ENCODE data around the gene BRAF. TPM values are rescaled to one million over a fixed set of nuclear protein-coding genes. Genes with fewer than 3 reads are reported as not detected.
"Not testable (repeated sequence)": the region's sequence is repeated elsewhere in the genome, so short reads cannot be mapped to it uniquely, and the experiment has no call there.

BRAF gene
- total RNA-seq, 1 donor from 2014 or later: 13.3 TPM

DNA sequence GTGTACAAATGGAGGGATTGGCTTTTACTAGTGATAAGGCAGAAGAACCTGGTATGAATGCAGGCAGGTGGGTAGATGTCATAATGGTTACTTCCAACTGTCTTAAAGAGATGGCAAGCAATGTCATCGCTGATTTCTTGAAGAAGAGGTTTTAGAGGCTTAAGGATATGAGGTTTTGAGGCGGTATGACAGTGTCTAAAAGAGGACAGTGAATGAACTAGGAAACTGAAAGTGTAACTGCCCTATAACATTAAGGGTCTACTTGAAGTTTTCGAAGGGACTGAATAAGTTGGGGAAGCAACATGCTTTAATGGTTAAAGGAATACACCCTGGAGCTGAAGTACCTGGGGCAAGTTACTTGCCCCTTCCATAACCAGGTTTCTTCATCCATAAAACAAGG, 157.3 kb downstream of the BRAF start:
- TF ChIP-seq, protein P1, sequence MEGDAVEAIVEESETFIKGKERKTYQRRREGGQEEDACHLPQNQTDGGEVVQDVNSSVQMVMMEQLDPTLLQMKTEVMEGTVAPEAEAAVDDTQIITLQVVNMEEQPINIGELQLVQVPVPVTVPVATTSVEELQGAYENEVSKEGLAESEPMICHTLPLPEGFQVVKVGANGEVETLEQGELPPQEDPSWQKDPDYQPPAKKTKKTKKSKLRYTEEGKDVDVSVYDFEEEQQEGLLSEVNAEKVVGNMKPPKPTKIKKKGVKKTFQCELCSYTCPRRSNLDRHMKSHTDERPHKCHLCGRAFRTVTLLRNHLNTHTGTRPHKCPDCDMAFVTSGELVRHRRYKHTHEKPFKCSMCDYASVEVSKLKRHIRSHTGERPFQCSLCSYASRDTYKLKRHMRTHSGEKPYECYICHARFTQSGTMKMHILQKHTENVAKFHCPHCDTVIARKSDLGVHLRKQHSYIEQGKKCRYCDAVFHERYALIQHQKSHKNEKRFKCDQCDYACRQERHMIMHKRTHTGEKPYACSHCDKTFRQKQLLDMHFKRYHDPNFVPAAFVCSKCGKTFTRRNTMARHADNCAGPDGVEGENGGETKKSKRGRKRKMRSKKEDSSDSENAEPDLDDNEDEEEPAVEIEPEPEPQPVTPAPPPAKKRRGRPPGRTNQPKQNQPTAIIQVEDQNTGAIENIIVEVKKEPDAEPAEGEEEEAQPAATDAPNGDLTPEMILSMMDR (IDR thresholded peaks at IDR 0.05; ENCODE audit: insufficient read depth, low read length, poor library complexity, severe bottlenecking): no peak
- no peaks in the 10 kb centered on the region for H3K27me3 ChIP-seq (ENCODE audit: control insufficient read depth, insufficient read depth, low read length)
- no peak overlapping the region for H3K4me3 ChIP-seq (ENCODE audit: low read depth, low read length)
- H3K36me3 ChIP-seq (ENCODE audit: control insufficient read depth, insufficient read depth, low read length): peaks cover 1% of the 10 kb centered on the region
- no peak for DNase-seq (ENCODE audit: low read depth)

DNA sequence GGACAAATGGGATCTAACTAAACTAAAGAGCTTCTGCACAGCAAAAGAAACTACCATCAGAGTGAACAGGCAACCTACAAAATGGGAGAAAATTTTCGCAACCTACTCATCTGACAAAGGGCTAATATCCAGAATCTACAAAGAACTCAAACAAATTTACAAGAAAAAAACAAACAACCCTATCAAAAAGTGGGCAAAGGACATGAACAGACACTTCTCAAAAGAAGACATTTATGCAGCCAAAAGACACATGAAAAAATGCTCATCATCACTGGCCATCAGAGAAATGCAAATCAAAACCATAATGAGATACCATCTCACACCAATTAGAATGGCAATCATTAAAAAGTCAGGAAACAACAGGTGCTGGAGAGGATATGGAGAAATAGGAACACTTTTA, 159.3 kb downstream of the BRAF start:
- not testable (repeated sequence) for DNase-seq (ENCODE audit: low read depth); H3K27me3 ChIP-seq (ENCODE audit: control insufficient read depth, insufficient read depth, low read length); H3K36me3 ChIP-seq (ENCODE audit: control insufficient read depth, insufficient read depth, low read length); H3K4me3 ChIP-seq (ENCODE audit: low read depth, low read length)

DNA sequence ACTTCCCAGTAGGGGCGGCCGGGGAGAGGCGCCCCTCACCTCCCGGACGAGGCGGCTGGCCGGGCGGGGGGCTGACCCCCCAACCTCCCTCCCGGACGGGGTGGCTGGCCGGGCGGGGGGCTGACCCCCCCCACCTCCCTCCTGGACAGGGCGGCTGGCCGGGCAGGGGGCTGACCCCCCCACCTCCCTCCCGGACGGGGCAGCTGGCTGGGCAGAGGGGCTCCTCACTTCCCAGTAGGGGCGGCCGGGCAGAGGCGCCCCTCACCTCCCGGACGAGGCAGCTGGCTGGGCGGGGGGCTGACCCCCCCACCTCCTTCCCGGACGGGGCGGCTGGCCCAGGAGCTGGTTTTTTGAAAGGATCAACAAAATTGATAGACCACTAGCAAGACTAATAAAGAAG, 161.6 kb downstream of the BRAF start:
- not testable (repeated sequence) for H3K36me3 ChIP-seq (ENCODE audit: control insufficient read depth, insufficient read depth, low read length); H3K27me3 ChIP-seq (ENCODE audit: control insufficient read depth, insufficient read depth, low read length); H3K4me3 ChIP-seq (ENCODE audit: low read depth, low read length); DNase-seq (ENCODE audit: low read depth)

DNA sequence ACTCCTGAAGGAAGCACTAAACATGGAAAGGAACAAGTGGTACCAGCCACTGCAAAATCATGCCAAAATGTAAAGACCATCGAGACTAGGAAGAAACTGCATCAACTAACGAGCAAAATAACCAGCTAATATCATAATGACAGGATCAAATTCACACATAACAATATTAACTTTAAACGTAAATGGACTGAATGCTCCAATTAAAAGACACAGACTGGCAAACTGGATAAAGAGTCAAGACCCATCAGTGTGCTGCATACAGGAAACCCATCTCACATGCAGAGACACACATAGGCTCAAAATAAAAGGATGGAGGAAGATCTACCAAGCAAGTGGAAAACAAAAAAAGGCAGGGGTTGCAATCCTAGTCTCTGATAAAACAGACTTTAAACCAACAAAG, 163.4 kb downstream of the BRAF start:
- DNase-seq (ENCODE audit: low read depth); H3K4me3 ChIP-seq (ENCODE audit: low read depth, low read length); H3K36me3 ChIP-seq (ENCODE audit: control insufficient read depth, insufficient read depth, low read length); H3K27me3 ChIP-seq (ENCODE audit: control insufficient read depth, insufficient read depth, low read length): not testable (repeated sequence)

DNA sequence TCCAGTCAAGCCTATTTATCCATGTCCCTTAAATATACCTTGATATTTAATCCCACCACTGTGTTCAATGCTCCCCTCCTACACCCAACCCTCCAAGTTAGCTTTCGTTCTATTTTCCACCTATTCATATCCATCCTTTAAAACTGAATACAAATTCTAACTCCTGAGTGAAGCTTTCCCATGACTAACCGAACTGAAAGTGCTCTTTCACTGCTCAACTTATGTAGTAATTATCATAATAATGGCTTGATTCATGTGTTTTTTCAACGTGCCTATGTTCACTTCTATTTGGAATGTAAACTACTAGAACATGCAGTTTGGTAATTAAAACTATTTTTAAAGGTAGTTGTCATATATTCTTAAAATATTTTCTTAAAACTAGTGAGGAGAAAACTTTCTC, 170.2 kb downstream of the BRAF start:
- no peak overlapping the region for H3K4me3 ChIP-seq (ENCODE audit: low read depth, low read length)
- TF ChIP-seq, protein P1 (IDR thresholded peaks at IDR 0.05; ENCODE audit: insufficient read depth, low read length, poor library complexity, severe bottlenecking): no peak
- no peak for DNase-seq (ENCODE audit: low read depth)
- H3K27me3 ChIP-seq (ENCODE audit: control insufficient read depth, insufficient read depth, low read length): no peaks in the 10 kb centered on the region
- no peaks in the 10 kb centered on the region for H3K36me3 ChIP-seq (ENCODE audit: control insufficient read depth, insufficient read depth, low read length)

DNA sequence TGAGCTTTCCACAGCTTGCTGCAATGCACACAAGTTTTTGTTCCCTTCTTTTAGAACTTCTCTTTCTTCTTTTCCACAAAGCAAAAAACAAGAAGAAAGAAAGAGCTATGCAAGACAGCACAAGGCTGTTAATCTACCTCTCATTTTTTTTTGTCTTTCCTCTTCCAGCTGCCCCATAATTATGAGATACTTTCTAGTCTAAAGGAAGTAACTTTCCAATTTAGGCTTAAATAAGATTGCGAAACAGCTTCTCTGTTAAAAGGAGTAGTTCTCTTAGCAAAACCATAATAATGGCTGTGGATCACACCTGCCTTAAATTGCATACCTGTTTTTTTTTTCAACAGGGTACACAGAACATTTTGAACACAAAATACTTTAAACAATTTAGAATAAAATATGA, 172.2 kb downstream of the BRAF start:
- no peaks in the 10 kb centered on the region for H3K36me3 ChIP-seq (ENCODE audit: control insufficient read depth, insufficient read depth, low read length)
- no peak for DNase-seq (ENCODE audit: low read depth)
- no peaks in the 10 kb centered on the region for H3K27me3 ChIP-seq (ENCODE audit: control insufficient read depth, insufficient read depth, low read length)
- H3K4me3 ChIP-seq (ENCODE audit: low read depth, low read length): no peak overlapping the region
- TF ChIP-seq, protein P1 (IDR thresholded peaks at IDR 0.05; ENCODE audit: insufficient read depth, low read length, poor library complexity, severe bottlenecking): no peak

DNA sequence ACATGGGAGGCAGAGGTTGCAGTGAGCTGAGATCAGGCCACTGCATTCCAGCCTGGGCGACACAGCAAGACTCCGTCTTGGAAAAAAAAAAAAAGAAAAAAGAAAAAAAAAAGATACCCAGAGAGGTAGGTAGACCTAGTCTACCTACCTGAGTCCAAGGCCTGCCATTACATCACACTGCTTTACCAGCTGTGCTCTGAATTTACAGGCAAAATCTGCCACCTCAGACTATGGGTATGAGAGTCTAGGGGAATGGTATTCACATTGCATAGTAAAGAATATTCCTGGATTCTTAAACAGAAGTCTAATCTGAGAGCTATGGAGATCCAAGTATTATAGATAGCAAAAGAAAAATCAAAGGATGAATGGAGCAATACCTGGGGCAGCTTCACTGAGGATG, 178.0 kb downstream of the BRAF start:
- H3K36me3 ChIP-seq (ENCODE audit: control insufficient read depth, insufficient read depth, low read length): no peaks in the 10 kb centered on the region
- TF ChIP-seq, protein P1 (IDR thresholded peaks at IDR 0.05; ENCODE audit: insufficient read depth, low read length, poor library complexity, severe bottlenecking): no peak
- no peak for DNase-seq (ENCODE audit: low read depth)
- H3K27me3 ChIP-seq (ENCODE audit: control insufficient read depth, insufficient read depth, low read length): no peaks in the 10 kb centered on the region
- no peak overlapping the region for H3K4me3 ChIP-seq (ENCODE audit: low read depth, low read length)
